ENCODE results near the gene MEGF6.
"Not testable (repeated sequence)": the region's sequence is repeated elsewhere in the genome, so short reads cannot be mapped to it uniquely, and the experiment has no call there.

MEGF6 gene

DNA sequence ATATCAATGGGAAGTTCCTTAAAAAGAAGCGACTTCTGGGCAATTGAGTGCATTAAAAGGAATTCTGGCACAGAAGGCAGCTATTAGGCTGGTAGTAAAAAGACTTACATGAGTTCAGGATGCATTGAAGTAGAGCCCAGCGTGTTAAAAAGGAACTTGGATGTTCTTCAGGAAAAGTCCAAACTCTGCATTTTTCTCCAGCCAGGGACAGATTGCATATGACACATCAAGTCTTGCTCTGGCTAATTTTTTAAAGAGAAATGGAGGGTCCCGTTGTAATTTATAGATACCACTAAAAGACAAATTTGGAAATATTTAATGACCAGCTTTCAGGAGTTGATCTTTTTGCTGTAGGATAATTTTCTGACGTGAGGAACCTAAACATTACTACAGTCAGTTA, 14.7 kb upstream of the MEGF6 start:
- no peak for DNase-seq

DNA sequence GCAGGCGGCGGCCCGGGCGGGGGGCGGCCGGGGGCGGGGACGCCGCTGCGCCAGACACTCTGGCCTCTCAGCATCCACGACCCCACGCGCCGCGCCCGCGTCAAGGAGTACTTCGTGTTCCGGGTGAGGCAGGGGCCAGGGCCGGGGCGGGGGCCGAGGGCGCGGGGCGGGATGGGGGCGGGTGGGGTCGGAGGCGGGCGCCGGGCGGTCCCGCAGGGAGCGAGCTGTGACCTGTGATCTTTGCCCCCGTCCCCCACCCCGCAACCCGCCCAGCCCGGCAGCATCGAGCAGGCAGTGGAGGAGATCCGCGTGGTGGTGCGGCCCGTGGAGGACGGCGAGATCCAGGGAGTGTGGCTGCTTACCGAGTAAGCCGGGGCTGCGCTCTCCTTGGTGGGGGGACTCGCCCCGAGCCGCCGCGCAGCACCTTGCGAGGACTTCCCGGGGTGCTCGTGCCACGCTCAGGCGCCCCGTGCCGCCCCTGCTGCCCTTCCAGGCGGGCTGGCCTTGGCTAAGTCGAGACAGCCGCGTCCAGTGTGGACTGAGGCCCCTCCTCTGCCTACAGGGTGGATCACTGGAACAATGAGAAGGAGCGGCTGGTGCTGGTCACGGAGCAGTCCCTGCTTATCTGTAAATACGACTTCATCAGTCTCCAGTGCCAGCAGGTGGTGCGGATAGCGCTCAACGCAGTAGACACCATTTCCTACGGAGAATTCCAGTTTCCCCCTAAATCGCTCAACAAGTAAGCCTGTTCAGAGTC, 14.0 kb upstream of the MEGF6 start:
- DNase-seq, result peak in 2 of 4 experiments; percentile 33 to 59

DNA sequence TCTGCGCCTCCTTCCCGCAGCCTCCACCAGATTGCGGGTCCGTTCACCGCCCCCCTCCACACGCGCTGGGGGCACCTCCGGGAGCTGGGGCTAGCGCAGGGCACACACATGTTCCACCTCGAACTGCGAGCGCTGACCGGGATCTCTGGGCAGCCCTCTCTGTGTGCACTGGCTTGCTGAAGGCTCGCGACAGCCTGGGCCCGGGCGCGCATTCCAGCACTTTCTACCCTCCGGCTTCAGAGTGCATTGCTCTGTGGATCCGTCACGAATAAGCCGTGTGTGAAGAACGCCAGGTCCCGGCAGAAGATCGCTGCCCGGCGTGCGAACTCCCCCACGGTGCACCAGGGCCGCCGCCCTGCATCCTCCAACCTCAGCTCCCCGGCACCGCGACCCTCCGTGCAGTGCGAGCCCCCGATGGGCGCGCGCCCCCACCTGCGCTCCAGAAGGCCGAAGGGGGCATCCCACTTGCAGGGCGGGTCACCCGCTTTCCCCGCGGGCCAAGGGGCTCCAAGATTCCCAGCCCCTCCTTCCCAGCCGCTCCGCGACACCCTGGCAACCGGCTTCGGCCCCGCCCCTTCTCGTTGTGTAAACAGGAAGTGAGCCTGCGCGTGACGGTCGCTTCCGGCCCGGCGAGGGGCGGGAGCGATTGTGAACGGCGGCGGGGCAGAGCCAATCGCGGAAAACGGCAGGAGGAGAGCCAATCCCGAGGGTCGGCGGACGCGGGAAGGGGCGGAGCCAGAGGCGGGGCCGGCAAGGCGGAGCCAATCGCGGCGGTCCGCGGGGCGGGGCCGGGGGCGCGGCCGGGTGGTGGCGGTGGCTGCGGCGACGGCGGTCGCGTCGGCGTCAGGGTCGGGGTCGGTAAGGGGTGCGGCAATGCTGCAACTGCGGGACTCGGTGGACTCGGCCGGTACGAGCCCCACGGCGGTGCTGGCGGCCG, 13.2 kb upstream of the MEGF6 start, which contains the start of gene TPRG1L:
TPRG1L (plus strand) TSS at position 816 of the 937 bp plus-strand sequence; CDS start at position 874, 58 bp downstream.
- peak; percentile 95 to 98 (median 96) for DNase-seq

DNA sequence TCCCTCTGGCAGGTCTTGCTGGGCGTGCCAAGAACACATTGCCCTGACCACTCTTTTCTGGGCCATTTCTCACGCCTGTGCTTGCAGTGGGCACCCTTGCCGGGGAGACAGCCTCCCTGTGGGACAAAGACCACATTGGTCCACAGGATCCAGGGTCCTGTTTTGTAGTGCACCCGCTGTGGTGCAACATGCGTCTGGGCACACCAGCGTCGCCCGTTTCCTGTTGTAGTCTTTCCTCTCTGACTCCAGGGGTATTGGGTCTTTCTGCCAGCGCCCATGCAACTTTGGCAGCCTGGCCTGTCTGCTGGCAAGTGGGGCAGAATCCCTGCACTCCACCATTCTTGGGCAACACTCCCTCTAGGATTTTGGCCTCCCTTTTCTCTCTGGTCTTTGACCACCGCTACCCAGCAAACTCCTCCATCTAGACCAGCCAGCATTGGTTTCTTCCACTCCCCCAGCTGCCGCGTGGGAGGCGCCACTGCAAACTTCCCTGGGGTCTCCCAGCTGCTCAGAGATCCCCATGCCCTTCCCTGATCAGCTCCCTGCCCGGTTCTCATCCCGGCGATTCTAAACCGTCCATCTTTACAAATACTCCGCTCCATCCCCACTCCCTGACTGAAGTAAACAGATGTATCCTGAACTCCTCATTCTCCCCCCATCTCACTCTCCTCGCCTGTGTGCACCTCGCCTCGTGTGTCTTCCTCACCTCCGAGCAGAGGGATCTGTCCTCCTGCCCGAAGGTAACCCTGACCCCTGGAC, 12.3 kb upstream of the MEGF6 start:
- no peak for DNase-seq

DNA sequence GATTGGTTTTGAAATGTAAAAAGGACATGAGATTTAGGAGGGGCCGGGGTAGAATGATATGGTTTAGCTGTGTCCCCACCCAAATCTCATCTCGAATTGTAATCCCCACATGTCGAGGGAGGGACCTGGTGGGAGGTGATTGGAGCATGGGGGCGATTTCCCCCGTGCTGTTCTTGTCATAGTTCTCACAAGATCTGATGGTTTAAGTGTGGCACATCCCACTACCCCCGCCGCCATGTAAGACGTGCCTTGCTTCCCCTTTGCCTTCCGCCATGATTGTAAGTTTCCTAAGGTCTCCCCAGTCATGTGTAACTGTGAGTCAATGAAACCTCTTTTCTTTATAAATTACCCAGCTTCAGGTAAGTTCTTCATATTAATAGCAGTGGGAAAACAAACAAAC, 10.8 kb upstream of the MEGF6 start:
- not testable (repeated sequence) for DNase-seq

DNA sequence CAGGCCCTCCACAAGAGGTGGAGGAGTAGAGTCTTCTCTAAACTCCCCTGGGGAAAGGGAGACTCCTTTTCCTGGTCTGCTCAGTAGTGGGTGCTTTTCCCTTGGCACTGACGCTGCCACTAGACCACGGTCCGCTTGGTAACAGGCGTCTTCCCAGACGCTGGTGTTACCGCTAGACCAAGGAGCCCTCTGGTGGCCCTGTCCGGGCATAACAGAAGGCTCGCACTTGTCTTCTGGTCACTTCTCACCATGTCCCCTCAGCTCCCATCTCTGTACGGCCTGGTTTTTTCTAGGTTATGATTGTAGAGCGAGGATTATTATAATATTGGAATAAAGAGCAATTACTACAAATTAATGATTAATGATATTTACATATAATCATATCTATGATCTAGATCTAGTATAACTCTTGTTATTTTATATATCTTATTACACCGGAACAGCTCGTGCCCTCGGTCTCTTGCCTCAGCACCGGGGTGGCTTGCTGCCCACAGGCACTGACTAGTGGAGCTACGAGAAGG, 9.9 kb upstream of the MEGF6 start:
- not testable (repeated sequence) for DNase-seq

DNA sequence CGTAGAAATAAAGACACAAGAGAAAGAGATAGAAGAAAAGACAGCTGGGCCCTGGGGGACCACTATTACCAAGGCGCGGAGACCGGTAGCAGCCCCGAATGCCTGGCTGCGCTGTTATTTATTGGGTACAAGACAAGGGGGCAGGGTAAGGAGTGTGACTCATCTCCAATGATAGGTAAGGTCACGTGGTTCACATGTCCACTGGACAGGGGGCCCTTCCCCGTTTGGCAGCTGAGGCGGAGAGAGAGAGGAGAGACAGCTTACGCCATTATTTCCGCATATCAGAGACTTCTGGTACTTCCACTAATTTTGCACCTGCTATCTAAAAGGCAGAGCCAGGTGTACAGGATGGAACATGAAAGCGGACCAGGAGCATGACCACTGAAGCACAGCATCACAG, 9.4 kb upstream of the MEGF6 start:
- no peak for DNase-seq

DNA sequence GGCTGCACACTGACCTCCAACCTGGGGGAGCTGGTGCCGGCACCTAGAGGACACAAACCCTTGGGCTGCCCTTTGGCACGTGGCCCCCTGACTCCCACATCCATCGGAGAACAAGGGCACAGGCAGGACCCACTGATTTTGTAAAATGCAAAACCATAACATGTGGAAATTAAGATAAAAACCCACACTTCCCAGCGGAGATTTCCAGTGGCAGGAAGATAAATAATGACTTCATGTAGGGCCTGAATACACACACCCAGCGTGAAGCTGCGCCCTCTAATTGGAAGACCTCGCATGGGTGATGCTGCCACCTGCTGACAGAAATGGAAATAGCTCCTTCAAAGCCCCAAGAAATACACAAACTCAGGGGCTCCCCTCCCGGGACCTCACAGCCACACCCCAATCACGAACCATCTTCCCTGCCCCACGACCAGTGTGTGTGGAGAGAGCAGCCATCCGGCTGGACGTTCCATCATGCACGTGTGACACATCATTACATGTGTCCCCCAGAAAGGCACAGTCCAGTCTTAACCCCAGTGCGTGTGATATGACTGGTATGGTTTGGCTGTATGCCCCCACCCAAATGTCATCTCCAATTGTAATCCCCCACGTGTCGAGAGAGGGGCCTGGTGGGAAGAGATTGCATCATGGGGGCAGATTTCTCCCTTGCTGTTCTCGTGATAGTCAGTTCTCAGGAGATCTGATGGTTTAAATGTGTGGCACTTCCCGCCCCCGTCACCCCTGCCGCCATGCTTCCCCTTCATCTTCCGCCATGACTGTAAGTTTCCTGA, 7.8 kb upstream of the MEGF6 start:
- peak; percentile 12 to 62 (median 46) for DNase-seq

DNA sequence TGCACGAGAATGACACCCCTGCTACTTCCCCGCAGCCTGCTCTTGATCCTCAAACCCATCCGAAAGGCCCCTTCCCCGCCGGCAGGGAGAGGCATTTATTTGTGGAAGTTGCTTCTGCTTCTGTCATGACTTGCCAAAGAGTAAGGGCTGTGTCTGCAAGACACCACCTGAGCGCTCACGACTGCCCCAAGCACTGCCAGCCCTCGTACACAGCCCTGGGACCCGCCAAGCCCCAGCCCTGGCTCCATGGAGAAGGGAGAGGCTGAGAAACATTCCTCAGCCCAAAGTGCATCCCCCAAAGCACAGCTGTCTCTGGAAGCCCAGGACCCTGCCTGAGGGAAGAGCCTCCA, 7.2 kb upstream of the MEGF6 start:
- DNase-seq, result no peak

DNA sequence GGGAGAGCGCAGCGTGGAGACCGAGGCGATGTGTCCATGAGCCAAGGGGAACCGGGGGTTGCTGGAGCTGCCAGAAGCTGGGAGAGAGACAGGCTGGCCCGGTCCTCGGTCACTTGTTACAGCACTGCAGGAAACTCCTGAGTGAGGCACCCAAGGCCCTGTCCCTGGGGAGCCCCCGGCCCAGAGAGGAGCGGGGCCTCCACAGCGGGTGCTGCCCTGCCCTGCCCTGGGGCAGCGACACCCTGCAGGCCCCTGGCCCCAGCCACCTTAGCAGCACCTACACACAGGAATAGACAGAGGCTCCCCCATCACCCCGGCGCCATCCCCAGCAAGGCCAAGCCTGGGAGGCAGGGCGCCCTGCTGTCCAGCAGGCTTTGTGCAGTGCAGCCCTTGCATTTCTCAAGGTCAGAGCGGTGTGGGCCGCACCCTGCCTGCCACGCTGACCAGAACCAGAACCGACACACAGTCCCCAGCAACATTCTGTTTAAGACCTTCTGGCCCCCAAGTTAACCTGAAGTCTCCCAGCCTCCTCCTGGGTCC, 6.6 kb upstream of the MEGF6 start:
- DNase-seq, result no peak

DNA sequence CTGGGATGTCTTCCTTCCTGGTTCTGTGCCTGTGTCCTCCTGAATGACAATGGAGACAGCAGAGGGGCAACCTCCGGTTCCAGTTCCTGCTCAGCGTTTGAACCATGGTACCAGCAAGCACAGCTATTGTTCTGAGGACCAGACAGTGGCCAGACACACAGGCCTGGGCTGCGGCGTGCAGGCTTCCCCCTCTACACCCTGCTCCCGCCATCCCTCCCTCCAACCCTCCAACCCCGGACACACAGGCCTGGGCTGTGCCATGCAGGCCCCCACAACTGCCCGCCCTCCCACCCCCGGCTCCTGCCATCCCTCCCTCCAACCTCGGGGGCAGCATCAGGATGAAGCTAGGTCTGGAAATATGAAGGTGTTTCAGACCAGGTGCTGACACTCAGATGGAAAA, 5.6 kb upstream of the MEGF6 start:
- DNase-seq, result no peak

DNA sequence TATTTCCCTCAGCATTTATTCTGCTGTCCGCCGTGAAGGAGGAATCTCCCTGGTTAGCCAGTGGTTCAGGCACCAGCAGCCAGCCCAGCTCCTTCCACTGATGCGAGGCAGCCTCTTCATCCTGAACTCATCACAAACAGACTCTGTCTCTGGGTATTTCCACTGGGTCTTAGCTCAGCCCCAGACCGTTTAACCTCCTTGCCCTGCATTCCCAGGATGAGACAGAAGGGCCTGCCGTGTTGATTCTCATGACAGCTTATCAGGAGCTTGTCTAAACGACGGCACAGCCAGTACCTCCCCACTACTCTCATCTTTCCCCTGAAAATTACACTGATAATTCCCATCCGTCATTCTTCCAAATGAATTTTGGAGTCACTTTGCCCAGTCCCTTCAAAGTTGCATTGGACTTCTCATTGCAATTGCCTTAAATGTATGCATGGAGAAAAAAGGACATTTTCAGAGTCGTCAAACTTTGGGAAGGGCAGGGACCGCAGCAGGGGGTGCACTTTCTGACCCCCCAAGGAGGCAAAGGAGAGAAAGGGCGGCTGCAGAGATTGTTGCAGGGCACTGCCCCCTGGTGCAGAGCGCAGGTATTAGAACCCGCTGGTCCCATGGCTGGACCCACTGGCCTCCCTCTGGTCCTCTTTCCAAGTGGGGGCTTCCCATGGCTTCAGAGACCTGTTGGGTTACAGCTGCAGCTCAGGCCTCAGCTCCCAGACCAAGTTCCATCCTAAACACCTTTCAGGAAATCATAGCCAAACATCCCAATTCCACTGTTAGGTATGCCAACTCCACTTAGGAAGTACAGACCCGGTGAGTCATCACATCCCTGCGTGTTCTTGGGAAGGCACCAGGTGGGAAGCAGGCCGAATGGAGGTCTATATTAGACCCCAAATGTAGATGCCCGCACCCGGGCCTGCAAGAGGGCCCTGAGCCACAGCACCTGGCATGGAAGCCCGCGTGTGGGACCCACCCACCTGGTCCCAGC, 3.7 kb upstream of the MEGF6 start:
- DNase-seq, result no peak

DNA sequence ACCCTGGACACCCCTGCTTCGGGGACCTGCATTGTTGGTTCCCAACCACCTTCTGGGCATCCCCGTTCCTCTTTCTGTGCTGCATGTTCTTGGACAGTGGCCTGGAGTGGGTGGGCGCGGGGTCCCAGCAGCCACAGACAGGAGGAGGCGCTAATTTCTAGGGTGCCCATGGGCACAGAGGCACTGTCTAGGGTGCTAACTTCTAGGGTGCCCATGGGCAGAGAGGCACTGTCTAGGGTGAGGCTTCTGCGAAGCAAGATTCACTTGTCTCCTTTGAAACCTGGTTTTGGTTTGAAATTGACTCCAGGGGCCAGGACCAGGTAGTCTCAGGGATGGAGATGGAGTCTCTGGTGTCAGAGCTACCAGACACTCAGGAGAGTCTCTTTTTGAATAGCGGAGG, 815 bp upstream of the MEGF6 start:
- DNase-seq, result no peak

DNA sequence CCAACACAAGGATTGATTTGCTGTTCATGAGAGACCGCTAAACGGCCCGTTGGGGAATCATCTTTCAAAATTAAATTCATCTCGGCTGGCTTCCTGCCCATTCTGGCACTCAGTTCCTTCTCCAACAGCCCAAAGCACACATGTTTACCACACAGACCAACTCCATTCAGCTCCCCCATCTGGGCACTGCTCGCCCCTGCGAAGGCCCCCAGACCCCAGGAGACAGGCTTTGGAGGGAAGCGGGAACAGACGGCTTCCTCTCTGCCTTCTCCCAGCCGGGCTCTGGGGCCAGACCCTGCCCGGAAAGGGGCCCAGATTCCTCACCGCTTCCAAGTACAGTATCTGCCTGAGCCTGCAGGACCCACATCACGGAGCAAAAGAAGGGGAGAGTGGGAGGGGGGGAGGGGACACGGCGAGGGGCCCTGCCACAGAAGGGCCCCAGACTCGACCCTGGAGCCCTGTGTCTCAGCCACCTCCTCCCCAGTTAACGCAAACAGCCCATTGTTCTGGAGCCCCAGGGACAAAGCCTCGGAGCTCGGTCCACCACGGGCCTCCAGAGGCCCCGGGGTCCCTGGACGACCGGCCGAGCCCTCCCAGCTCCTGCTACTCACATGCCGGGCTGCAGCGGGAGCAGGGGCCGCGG, 660 bp downstream of the MEGF6 start:
- DNase-seq, result no peak

DNA sequence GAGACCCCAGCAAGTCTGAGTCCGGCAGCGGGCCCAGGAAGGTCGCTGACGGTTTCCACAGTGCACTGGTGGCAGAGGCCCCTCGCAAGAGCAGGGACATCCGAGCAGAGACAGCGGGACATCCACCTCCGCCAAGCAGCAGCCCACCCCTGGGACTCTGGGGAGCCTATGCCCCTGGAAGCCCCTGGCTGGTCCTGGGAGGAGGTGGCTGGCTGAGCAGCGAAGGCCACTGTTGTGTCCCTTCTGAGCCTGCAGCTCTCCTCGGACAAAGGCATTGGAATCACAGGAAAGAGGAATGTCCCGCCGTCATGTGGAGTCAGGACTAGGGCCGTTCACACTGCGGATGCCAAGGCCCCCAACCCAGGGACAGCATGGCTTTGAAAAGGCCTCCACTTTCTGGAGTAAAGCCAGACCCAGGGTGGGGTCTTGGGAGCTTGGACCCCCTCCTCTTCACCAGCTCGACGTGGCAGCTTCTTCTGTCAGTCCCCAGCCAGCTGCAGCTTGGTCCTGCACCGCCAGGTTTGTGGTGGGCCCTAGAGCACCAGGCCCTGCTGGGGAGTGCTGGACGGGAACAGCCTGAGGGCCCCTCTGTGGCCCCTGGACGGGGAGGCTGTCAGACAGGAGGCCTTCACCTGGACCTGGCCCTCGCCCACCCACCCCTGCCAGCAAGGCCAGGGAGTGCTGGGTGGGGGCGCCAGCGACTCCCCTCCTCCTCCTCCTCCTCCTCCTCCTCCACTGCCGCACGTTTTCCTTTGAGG, 1.4 kb downstream of the MEGF6 start:
- no peak for DNase-seq

DNA sequence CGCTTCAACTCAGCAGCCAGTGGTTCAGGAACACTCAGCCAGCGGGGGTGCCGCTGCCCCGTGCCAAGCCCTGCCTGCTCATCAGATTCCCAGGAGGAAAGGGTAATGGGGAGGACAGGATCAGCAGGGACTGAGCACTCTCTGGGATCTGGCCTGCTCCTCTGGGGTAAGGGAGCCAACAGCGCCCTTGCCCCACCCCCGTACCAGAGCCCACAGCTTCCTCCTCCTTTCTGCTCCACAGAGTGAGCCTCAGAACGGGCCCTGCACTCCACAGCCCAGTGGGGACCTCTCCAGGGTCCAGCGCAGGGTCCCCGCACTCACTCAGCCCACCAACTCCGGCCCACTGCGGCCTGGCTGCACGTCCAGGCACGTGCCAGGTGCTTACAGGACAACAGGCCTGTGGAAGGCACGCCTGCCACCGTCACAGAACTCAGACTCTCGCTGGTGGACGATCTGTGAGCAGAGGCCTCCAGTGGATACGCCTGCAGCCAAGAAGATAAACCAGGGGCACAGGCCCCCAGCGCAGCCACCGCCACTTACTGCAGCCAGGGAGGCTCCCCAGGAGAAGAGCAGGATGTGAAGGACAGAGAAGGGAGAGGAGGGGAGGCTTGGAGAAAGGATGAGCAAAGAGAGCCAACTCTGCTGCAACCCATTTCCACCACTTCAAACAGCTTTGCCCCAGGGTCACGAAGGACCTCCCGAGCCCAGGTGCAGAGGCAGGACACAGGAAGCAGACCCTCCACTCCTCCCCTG, 2.1 kb downstream of the MEGF6 start:
- no peak for DNase-seq

DNA sequence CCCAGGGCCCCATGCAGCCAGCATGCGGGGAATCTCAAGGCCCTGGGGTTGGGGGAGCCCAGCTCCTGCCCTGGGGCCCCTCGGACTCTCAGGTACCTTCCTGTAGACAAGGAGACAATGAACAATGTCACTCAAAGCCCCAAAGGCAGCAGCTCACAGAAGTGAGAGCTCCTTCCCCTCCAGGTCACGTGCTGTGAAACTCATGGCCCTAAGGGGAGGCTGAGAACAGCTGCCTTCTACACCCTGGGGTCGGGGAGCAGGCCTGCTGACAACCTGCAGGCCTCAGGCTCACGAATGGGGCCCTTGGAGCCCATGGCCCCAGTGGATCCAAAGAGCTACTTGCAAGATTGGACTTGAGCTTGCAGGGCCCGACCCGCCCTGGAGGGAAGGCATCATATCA, 3.2 kb downstream of the MEGF6 start:
- DNase-seq, result no peak

DNA sequence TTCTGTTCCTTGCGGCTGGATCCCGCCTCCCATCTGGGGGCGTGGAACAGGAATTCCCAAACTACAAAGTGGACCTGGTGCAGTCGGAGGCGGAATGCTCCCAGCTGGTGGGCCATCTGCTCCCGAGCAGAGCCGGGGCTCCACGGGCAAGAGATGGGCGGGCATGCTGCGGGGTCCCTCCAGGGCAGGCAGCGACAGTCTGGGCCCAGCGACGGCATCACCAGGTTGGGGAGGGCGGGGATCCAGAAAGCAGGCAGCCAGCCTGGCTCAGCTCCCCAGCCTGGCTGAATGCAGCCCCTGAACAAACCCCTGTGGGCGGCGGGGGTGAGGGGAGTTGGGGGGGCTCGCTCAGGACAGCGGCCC, 3.6 kb downstream of the MEGF6 start:
- DNase-seq, result no peak

Data from activated naive CD4-positive, alpha-beta T cell (primary cell).